Loucy (cell line): ENCODE data around the gene CNOT10.

Experiments
- EZH2phosphoT487 ChIP-seq: fragments of 200-600 bp; IDR thresholded peaks from 2 replicates; pipeline ENCODE4 v1.6.1; 2018; ENCODE audit warnings: antibody characterized with exemption, mild to moderate bottlenecking, moderate library complexity, borderline replicate concordance
- TF ChIP-seq, protein P1 (sequence below): fragments of 200-600 bp; sonication (generic); conservative IDR thresholded peaks from 2 replicates; pipeline ENCODE4 v1.5.1; 2014; ENCODE audit warnings: mild to moderate bottlenecking, antibody characterized with exemption, low read length

DNA sequence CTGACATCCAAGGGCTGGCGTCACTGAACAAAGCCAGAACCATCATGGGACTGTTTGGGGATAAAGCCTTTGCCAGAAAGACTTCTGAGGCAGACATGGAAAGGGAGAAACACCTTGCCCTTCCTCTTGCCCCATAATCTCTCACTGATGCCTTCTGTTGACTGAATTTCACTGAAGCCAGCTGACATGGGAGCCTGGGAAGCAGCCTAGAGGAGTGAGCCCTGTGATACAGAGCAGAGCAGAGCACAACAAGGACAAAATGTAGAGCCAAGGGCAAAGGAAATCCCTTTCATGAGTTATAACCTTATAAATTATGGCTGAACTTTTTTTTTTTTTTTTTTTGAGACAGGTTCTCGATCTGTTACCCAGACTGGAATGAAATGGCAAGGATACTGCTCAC, 9.8 kb upstream of the CNOT10 start:
- TF ChIP-seq, protein P1, sequence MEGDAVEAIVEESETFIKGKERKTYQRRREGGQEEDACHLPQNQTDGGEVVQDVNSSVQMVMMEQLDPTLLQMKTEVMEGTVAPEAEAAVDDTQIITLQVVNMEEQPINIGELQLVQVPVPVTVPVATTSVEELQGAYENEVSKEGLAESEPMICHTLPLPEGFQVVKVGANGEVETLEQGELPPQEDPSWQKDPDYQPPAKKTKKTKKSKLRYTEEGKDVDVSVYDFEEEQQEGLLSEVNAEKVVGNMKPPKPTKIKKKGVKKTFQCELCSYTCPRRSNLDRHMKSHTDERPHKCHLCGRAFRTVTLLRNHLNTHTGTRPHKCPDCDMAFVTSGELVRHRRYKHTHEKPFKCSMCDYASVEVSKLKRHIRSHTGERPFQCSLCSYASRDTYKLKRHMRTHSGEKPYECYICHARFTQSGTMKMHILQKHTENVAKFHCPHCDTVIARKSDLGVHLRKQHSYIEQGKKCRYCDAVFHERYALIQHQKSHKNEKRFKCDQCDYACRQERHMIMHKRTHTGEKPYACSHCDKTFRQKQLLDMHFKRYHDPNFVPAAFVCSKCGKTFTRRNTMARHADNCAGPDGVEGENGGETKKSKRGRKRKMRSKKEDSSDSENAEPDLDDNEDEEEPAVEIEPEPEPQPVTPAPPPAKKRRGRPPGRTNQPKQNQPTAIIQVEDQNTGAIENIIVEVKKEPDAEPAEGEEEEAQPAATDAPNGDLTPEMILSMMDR = no peak
- no peak for TF ChIP-seq EZH2phosphoT487
